HepG2 (cell line): ENCODE results near the gene ANKRD40. TPM values are rescaled to one million over a fixed set of nuclear protein-coding genes. Genes with fewer than 3 reads are reported as not detected.

ENCODE experiments used
- CEBPG ChIP-seq: IDR thresholded peaks from 2 replicates; pipeline ENCODE4 v1.6.1; 2016
- HINFP ChIP-seq: sonication (generic); formaldehyde crosslinking; IDR thresholded peaks from 2 replicates; pipeline ENCODE4 v1.4.0; 2020; ENCODE audit warnings: low read depth, mild to moderate bottlenecking, missing genetic modification reagents
- PBX2 ChIP-seq: IDR thresholded peaks from 2 replicates; pipeline ENCODE4 v1.6.1; 2016; ENCODE audit warnings: control low read depth
- PHB2 ChIP-seq: fragments of 450-650 bp; IDR thresholded peaks from 2 replicates; pipeline ENCODE4 v1.6.1; 2018; ENCODE audit not compliant: partially characterized antibody
- ZBTB33 ChIP-seq: sonication (generic); formaldehyde crosslinking; IDR thresholded peaks from 2 replicates; pipeline ENCODE4 v1.4.0; 2020; ENCODE audit warnings: missing genetic modification reagents
- ZBTB46 ChIP-seq: sonication (generic); formaldehyde crosslinking; IDR thresholded peaks from 2 replicates; pipeline ENCODE4 v1.4.0; 2020; ENCODE audit warnings: mild to moderate bottlenecking, missing genetic modification reagents, borderline replicate concordance
- ZNF124 ChIP-seq: sonication (generic); formaldehyde crosslinking; IDR thresholded peaks from 2 replicates; pipeline ENCODE4 v1.4.0; 2020; ENCODE audit warnings: missing genetic modification reagents
- ZNF431 ChIP-seq: sonication (generic); formaldehyde crosslinking; IDR thresholded peaks from 2 replicates; pipeline ENCODE4 v1.9.0; 2022; ENCODE audit warnings: missing genetic modification reagents, low read depth, mild to moderate bottlenecking, borderline replicate concordance
- ZNF451 ChIP-seq: sonication (generic); formaldehyde crosslinking; IDR thresholded peaks from 2 replicates; pipeline ENCODE4 v1.5.0; 2020; ENCODE audit warnings: mild to moderate bottlenecking, missing genetic modification reagents
- ZNF709 ChIP-seq: sonication (generic); formaldehyde crosslinking; IDR thresholded peaks from 2 replicates; pipeline ENCODE4 v1.5.0; 2020; ENCODE audit warnings: mild to moderate bottlenecking, missing genetic modification reagents
- polyA plus RNA-seq, 8 experiments: library from polyadenylated mRNA; depleted of rRNA in 3 of 8; stranded (reverse) in 7 of 8; unstranded in 1 of 8; fragments of >200 nt; fragmentation: Illumina TruSeq in 4 of 8; extraction: Trizol in 4 of 8; gene quantifications; 2 replicates each; pipeline versions ENCODE4 v1.2.1 to v1.2.3, GENCODE V29; 2011 to 2016; ENCODE audit warnings: low read depth in 4 of 8, missing spikeins in 1 of 8, mixed read lengths in 1 of 8; ENCODE audit not compliant: insufficient read depth in 1 of 8
- total RNA-seq, 5 experiments: library from RNA; depleted of rRNA; stranded (reverse); fragments of >200 nt; fragmentation: Illumina TruSeq; extraction: Trizol; gene quantifications; 2 replicates each; pipeline ENCODE4 v1.2.3, GENCODE V29; 2016; ENCODE audit warnings: low read depth in 1 of 5
- TF ChIP-seq, protein P1 (sequence below): sonication (generic); formaldehyde crosslinking; IDR thresholded peaks from 2 replicates; pipeline ENCODE4 v1.5.0; 2020; ENCODE audit warnings: missing genetic modification reagents, mild to moderate bottlenecking, borderline replicate concordance
- TF ChIP-seq, protein P2 (sequence below), 2 experiments: sonication (generic) in 1 of 2; formaldehyde crosslinking in 1 of 2; IDR thresholded peaks; 2 replicates each; pipeline versions ENCODE4 v1.4.0 to v1.6.1; 2018 to 2020; ENCODE audit warnings: missing genetic modification reagents in 2 of 2, borderline replicate concordance in 1 of 2, low read depth in 1 of 2, mild to moderate bottlenecking in 1 of 2, missing biosample characterization in 1 of 2
- TF ChIP-seq, protein P3 (sequence below): sonication (generic); formaldehyde crosslinking; conservative IDR thresholded peaks from 2 replicates; pipeline ENCODE4 v1.5.0; 2020; ENCODE audit warnings: missing genetic modification reagents
- TF ChIP-seq, protein P4 (sequence below): sonication (generic); formaldehyde crosslinking; IDR thresholded peaks from 2 replicates; pipeline ENCODE4 v1.8.0; 2022; ENCODE audit warnings: mild to moderate bottlenecking, missing genetic modification reagents, borderline replicate concordance

ANKRD40 gene
- total and polyA plus RNA-seq, 2 of the 13 experiments (the other 11 are each of a cell fraction or from before 2014, with no cell fraction given) = 35.0 to 46.4 TPM

- TF ChIP-seq, protein P1, sequence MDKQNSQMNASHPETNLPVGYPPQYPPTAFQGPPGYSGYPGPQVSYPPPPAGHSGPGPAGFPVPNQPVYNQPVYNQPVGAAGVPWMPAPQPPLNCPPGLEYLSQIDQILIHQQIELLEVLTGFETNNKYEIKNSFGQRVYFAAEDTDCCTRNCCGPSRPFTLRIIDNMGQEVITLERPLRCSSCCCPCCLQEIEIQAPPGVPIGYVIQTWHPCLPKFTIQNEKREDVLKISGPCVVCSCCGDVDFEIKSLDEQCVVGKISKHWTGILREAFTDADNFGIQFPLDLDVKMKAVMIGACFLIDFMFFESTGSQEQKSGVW (CRISPR knock-in tag) = no peak
- TF ChIP-seq ZNF709 (CRISPR knock-in tag) = no peak
- TF ChIP-seq ZBTB46 (CRISPR knock-in tag) = no peak
- TF ChIP-seq ZNF124 = no peak
- TF ChIP-seq, protein P2, sequence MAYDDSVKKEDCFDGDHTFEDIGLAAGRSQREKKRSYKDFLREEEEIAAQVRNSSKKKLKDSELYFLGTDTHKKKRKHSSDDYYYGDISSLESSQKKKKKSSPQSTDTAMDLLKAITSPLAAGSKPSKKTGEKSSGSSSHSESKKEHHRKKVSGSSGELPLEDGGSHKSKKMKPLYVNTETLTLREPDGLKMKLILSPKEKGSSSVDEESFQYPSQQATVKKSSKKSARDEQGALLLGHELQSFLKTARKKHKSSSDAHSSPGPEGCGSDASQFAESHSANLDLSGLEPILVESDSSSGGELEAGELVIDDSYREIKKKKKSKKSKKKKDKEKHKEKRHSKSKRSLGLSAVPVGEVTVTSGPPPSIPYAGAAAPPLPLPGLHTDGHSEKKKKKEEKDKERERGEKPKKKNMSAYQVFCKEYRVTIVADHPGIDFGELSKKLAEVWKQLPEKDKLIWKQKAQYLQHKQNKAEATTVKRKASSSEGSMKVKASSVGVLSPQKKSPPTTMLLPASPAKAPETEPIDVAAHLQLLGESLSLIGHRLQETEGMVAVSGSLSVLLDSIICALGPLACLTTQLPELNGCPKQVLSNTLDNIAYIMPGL (CRISPR knock-in tag; IDR thresholded peaks at IDR 0.05; ENCODE audit: borderline replicate concordance in 1 of 2, low read depth in 1 of 2) = peak; percentile 60 to 76; a peak in 3 of 4 replicates
- no peak for TF ChIP-seq ZNF451 (CRISPR knock-in tag)
- TF ChIP-seq PHB2 = no peak
- TF ChIP-seq, protein P3, sequence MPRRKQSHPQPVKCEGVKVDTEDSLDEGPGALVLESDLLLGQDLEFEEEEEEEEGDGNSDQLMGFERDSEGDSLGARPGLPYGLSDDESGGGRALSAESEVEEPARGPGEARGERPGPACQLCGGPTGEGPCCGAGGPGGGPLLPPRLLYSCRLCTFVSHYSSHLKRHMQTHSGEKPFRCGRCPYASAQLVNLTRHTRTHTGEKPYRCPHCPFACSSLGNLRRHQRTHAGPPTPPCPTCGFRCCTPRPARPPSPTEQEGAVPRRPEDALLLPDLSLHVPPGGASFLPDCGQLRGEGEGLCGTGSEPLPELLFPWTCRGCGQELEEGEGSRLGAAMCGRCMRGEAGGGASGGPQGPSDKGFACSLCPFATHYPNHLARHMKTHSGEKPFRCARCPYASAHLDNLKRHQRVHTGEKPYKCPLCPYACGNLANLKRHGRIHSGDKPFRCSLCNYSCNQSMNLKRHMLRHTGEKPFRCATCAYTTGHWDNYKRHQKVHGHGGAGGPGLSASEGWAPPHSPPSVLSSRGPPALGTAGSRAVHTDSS (CRISPR knock-in tag) = no peak
- TF ChIP-seq PBX2 (CRISPR knock-in tag) = no peak
- TF ChIP-seq, protein P4, sequence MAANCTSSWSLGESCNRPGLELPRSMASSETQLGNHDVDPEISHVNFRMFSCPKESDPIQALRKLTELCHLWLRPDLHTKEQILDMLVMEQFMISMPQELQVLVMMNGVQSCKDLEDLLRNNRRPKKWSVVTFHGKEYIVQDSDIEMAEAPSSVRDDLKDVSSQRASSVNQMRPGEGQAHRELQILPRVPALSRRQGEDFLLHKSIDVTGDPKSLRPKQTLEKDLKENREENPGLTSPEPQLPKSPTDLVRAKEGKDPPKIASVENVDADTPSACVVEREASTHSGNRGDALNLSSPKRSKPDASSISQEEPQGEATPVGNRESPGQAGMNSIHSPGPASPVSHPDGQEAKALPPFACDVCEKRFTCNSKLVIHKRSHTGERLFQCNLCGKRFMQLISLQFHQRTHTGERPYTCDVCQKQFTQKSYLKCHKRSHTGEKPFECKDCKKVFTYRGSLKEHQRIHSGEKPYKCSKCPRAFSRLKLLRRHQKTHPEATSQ (CRISPR knock-in tag) = no peak
- TF ChIP-seq CEBPG (CRISPR knock-in tag) = no peak
- no peak for TF ChIP-seq HINFP
- TF ChIP-seq ZBTB33 (CRISPR knock-in tag) = peak; percentile 37; the same call in 1 of the 2 replicates
- TF ChIP-seq ZNF431 (CRISPR knock-in tag) = no peak
These were observed 26.2 kb downstream of the ANKRD40 start (continued) for GRCh38 chr17:50681263-50682200.
